ENCODE data around the gene SH3RF3.

SH3RF3 gene

DNA sequence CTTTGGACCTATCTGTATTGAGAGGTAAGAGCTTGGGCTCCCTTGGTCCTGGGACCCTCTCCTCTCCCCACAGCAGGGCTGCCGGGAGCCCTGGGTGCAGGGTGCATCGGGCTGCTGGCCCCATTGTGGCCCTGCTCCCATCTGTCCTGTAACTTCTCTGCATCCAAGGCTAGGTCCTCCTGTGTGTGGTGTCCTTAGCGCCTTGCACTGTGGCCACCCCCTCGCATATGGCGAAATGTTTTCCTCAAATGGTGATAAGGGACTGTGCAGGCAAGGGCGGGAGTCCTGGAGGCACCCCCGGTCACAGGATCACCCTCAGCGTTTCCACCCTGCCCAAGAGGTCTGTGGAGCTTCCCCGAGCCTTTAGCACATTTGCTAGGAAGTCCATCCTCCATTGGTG lies 208.2 kb downstream of the SH3RF3 start:
- DNase-seq (ENCODE audit: low spot score) = no peak

DNA sequence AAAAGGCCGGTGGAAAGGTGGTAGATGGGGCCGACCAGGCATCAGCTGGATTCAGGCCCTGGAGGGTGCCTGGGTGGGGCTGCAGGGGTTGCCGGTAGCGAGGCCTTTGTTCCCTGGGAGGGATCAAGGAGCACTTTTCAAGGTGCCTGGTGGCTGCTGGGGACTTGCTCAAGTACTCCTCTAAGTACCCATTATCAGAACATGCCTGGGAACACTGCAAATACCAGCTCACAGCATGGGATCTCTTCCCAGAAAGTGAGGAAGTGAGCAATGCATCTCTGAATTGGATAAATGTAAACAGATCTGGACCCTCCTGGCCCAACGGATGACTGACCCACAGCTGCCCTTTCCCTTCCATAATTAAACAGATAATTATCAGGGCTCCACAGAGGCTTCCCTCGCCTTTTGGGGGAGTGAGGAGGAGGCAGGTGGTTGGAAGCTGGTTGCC lies 210.5 kb downstream of the SH3RF3 start:
- DNase-seq (ENCODE audit: low spot score) = no peak

DNA sequence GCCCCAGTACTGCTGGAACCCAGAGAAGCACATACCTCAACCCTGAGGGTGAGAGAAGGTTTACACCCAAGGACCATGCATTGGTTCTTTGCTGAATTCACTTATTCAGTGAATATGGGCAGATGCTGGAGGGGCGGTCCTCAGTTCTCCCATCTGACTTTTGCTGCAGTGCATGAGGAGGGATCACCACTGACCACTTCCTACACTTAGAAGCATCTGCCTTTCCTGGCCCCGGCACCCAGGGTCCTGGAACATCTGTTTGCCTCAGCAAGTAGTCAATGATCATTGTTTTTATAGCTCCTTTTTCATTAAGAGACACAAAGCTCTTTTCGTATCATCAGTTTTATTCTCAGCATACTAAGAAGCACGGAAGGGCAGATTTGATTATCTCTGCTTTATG lies 211.4 kb downstream of the SH3RF3 start:
- DNase-seq (ENCODE audit: low spot score) = no peak

DNA sequence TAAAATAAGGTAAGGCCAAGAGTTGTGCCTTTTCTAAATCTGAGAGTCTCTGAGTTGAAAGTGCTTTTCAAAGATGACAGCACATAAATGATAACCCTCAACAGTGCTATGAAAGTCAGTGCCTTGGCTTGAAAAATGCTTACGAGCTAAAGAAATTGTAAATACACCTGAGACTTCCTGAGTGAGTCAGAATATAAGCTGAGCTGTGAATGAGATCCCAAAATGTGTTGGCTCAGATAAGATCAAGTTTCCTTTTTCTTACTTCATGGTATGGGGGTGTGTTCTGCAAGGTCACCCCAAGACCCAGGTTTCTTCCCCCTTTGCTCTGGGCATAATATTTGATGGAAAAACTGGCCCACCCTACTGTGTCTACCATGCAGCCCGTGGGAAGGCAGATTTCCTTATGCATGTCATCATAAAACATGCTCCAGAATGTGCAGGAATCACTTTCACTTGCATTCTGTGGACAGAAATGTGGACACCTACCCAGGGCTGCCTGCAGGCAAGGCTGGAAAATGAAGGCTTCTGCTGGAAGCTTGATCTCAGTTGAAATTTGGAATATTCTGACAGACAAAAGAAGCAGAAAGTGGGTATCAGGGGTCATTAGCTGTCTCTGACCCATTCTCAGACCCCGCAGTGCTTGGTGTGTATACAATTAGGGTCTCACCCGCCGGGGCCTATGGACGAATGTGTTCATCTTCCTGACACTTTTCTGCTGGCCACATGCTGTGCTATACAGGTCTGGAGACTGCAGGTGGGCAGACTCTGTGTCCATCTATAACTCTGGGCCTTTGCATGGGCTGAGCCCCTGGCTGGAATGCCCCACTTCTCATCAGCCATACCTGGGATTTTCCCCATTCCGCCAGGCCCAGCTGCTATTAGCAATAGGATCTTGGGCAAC lies 212.6 kb downstream of the SH3RF3 start:
- no peak for DNase-seq (ENCODE audit: low spot score)

DNA sequence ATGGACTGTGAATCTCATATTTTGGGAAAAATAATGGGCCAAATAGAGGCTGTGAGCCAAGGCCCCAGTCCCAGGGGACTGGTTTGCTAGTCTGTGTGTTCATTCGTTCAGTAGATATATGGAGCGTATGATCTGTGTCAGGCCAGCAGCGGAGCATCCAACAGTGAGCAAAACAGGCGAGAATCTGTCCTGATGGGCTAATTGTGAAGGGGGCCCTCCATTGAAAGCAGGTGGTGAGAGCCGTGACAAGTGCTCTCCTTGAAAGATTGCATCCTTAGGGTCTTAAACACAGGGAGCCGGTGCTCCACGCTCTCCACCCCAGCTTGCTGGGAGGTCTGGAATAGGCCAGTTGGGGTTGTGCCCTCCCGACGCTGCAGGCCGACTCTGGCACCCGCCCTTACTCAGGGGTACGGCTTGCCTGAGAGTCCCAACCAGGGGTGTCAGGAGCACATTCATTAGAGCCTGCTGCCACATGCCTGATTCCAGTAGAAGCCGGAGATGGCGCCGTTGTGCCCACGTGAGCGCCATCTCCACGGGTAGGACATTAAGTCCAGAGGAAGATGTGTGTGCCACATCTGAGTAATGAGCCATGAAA lies 213.3 kb downstream of the SH3RF3 start:
- DNase-seq (ENCODE audit: low spot score) = no peak

DNA sequence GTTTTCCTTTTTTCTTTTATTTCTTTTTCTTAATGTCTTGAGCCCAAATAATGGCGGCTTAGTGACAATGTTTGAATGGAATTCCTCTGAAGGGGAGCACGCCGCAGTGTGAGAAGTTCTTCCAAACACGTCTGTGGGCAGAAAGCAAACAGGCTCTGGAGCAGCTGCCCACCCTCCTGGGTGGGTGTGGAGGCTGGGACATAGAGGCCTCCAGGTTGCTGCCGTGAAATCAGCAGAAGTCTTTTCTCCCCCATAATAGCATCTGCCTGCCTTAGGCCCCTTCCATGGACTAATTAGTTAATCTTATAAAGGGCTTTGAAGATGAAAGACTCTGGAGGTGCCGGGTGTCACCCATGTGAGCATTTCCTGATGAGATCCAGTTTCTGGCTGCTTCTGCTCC lies 213.9 kb downstream of the SH3RF3 start:
- no peak for DNase-seq (ENCODE audit: low spot score)

DNA sequence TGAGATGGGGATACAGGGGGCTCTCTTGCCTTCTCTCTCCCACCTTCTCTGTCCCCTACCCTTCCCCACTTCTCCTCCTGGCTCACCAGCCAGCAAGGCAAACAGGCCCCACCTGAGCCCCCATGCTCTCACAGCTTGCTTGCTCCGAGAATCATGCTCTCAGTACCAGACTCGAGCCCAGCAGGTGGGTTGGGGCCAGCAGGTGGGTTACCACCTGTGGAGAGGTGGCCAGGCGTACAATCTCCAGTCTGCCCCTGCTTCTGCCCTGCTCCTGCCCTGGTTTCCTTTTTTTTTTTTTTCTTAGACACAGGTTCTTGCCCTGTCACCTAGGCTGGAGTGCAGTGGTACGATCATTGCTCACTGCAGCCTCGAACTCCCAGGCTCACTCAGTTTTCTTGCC lies 214.5 kb downstream of the SH3RF3 start:
- DNase-seq (ENCODE audit: low spot score) = no peak

DNA sequence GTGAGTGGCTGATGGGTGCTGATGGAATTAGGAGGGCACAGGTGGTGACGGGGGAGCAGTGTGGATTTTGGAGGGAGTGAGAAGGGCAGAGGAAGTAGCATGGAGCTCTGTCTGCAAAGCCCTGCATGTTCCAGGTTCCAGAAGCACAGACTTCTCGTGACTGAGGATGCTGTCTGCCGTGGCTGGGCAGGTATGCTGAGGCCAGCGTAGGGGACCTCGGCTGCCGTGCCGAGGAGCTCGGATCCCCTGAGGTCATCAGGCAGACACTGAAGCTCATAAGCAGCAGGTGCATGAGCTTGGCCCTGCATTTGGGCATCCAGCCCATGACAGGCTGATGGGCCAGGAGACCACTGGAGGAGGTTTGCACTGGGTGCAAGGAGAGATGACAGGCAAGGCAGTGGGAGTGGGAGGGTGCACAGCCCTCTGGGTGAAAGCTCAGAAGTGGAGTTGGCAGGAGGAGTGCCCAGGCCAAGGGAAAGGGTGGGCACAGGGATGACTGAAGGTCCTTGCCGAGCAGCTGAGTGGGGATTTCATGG lies 215.3 kb downstream of the SH3RF3 start:
- DNase-seq (ENCODE audit: low spot score) = no peak

DNA sequence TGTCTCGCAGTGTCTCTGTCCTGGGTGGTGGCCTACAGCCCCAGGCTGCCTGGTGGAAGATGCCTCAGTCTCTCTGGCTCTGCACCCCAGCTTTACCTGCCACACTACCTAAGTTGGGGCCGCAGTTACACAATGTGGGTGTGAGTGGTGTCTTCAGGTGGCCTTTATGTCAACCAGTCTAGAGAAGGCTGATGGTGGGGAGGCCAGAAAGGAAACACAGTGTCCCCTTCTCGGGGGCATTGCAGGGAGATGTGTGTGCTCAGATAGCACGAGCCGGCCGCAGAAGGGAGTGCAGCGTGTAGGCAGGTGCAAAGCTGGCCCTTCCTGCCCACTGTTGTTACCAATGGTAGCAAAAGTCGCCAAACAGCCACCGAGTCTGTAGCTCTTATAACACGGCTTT lies 216.1 kb downstream of the SH3RF3 start:
- no peak for DNase-seq (ENCODE audit: low spot score)

DNA sequence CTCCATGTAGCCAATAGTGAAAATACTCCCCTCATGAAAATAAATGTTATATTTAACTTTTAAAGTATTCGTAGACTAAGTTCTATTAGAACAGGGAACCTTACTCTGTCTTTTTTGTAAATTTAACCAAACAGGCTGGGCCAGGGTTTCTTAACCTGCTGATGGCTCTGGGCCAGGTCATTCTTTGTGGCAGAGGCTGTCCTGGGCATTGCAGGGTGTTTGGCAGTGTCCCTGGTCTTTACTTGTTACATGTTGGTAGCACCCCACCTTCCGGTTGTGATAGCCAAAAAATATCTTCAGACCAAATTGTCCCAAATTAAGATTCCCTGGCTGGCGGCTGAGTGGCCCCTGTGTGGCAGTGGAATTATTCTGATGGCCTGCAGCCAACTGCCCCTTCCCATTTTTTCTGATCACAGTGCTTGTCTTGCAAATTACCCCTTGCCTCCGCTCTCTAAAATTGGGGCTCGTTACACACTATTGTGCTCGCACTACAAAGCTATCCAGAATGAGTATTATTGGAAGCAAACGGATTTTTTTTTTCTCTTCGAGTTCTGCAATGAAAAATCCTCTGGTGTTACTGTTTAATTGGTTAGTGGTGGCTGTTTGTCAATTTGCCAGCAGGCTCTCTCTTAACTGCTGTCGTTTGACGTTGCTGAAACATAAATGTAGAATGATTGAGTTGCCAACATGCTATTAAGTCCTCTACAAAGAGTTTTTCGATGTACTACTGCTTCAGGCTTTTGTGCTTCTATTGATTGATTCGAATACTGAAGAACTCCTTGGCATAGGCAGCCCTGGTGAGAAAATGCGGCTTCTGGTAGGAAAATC lies 216.9 kb downstream of the SH3RF3 start:
- no peak for DNase-seq (ENCODE audit: low spot score)

DNA sequence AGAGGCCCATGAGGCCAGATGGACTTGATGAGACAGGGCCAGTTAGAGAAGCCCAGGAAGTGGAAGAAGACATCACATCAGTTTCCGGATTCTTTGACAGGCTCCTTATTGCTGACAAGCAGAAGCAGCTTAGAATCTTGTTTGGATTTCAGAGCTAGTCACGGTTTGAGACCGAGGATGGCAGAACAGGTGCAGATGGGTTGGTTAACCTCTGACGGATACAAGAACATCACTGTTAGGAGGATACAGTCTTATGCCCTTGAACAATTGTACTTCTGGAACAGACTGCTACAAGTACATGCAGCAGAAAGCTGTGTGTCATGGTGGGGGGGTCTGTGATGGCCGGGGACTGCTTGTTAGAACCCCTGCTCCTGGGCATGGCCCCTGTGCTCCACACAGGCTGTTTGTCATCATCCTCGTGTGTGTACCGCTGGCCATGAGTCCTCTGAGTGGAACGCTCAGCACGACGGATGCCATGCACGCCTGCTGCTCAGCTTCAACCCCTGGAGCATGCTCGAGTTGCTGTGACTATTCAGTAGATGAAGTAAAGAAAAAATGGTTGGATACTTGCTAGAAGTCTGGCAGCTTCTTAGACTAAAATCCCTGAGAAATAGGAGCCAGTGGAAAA lies 217.7 kb downstream of the SH3RF3 start:
- no peak for DNase-seq (ENCODE audit: low spot score)

DNA sequence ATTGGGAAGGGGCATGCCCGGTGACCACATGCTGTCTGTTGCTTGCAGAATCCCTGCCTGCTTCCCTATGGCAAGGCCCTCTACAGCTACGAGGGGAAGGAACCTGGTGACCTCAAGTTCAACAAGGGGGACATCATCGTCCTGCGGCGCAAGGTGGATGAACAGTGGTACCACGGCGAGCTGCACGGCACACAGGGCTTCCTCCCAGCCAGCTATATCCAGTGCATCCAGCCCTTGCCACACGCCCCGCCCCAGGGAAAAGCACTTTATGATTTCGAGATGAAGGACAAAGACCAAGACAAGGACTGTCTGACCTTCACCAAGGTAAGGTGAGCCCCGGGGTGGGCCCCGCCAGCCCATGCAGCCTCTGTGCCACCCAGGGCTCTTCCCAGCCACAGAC lies 218.6 kb downstream of the SH3RF3 start:
- no peak for DNase-seq (ENCODE audit: low spot score)

DNA sequence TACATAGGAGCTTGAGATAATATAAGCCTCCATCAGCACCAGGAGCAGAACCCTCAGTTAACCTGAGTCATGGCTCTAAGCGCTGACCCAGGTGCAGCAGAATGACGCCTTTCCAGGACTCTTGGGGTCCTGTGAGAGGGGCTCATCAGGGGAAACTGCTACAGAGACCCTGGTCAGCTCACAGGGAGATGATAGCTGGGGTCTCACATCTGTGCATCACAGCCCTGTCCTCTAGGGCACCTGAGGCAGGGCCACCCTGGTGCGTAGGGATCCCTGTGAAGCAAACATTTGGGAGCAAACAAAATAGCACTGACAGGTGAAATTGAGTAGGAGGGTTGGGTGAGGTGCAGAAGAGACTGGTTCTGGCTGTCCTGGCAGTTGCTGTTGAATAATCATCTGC lies 219.2 kb downstream of the SH3RF3 start:
- DNase-seq (ENCODE audit: low spot score) = no peak

DNA sequence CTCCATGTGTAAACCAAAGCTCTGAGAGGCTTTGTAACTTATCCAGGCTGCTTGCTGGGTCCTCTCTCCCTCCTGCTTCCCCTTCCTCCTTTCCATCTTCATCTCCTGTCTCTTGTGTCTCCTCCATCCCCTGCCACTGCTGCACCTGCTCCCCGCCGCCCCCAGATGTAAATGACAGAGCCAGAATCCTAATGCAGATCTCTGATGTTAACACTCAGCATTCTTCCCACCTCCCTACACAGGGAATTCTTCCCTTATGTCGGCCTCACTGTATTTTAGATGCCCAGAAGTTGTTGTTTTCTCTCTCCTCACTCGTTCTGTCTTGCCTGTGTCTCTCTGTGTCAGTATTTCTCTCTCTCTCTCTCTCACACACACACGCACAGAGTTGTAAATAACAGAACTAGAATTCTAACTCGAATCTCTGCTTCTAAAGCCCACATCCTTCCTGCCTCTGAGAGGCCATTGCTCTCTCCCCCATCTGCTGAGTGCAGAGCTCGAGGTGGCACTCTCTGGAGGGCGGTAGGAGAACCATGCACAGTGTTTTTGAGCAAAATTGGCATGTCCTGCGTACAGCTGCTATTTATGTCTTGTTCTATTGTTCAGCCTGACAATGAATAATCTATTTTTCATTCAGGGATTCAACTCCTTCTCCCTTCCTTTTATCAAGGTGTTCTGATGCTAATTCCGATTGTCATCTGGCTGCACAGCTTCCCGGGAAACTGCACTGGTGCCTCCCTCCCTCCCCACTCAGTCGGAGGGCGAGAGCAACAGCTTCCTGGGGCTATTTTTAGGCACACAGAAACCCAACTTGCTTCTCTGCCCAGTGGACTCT lies 219.9 kb downstream of the SH3RF3 start:
- no peak for DNase-seq (ENCODE audit: low spot score)

DNA sequence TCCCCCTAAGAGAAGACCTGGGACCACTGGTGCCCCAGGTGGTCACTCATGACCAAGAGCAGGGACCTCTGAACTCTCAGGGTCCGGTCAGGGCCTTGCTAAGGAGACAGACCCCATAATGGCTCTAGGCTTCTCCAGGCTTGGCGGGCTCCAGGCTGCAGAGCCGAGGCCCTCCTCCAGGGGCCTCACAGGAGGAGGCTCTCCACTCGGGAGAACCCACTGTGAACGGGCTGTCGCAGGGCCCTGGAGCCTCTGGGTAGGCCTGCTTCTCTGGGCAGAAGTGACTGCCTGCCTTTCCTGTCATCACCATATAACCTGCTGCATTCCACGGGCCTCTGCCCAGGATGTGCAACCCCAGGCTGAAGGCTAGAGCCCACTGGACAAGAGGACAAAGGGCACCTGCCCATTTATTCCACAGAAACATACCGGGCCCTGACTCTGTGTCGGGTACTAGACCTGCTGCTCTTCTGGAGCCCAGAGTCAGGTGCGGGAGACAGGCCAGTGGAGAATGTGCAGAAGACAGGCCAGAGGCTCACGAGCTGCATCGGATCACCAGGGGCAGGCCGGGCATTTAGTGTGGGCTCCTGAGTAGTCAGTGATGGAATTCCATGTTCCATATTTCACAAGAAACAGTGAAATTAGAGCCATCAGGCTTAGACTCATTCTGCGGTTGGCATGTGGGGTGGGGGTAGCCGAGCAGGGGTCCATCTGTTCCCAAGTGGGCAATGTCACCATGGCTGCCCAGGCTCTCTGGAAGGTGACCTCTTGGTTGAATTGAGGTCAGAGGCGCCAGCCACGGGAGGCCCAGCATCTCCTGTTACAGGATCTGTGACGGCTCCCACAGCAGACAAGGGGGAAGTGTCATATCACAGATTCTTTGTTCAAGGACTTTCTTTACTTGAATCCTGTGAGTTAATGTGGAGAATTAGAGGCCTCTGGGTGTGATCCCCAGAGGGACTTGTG lies 220.8 kb downstream of the SH3RF3 start:
- DNase-seq (ENCODE audit: low spot score) = no peak

DNA sequence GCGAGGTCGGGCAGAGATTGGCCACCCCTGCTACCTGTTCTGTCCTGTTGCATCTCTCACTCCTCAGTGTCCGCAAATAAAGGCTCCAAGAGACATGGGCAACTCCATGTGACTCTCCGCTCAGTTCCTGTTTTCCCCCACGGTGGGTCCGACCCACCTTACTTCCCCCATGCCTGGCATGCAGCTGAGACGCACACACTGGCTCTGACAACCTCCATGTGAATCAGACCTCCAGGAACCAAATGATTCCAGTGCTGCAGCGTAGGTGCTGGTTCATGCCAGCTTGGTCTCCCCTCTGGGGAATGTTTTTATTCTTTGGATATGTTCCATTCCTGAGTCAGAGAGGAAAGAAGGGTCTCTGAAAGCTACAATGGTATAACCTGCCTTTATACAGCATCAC lies 221.5 kb downstream of the SH3RF3 start:
- DNase-seq (ENCODE audit: low spot score) = no peak

DNA sequence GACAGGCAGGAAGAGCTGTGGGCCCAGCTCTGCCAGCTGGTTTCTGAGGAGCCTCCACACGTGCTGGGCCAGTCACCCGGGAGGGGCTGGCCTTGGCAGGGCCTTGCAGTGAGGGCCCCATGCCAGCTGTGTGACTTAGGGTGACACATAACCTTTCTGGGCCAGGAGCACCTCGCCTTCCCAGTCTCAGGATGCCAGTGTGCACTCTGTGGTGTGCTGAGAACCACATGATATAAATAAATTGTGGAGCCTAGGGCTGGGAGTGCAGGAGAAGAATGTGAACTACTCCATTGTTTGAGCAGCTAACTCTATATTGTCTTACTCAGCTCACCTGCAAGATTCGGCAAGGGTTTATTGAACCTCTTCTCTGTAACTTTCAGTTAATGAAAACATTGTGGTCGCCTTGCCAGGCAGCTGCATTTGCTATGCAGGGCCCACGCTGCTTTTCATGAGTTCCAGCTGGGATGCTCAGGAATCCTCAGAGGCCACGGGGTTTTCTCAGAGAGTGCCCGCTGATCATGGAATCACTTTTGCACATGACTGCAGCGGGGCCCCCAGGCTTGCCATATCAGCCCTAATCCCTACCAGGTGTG lies 222.3 kb downstream of the SH3RF3 start:
- no peak for DNase-seq (ENCODE audit: low spot score)

DNA sequence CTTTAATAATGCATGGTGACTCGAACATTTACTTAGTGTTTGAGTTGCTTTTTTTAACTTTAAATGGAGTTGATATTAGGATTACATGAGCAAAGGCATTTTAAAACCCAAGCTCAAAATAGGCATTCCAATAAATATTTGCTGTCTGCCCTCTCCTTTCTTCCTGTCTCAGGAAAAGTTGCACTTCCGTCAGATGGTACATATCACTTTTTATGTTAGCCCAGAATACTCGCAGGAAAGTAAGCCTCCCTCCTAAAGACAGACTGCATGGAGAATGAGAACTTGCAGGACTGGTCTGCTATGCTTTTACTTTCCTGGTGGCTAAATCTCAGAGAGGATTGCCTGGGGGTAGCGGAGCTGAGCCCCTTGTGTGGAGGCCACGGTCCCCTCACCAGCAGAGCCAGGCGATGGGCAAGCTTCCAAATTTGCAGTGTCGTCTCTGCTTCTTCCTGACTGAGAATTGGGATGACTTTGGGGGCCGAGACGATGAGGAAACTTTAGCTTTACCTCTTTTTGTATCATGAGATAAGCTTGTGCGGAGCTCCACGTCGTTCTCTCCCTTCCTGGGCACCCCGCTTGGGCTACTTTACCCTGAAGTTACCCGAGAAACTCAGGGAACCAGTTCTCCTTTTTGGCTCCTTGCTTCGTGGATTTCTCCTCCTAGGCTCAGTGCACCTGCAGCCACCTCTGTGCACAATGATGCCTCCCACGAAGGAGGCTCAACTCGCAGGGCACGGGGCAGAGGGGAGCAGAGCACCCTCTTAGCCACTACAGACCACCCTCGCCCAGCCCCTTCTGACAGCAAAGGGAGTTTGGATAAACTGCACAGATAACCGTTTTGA lies 223.3 kb downstream of the SH3RF3 start:
- no peak for DNase-seq (ENCODE audit: low spot score)

Data from NAMALWA (cell line).